GM21390 (cell line): ENCODE measurements around the gene DSCAM.
"Not testable (repeated sequence)": the region's sequence is repeated elsewhere in the genome, so short reads cannot be mapped to it uniquely, and the experiment has no call there.

ENCODE experiments used
- ATAC-seq: cut with Tn5 transposase; IDR thresholded peaks from one replicate; pipeline ENCODE4 v1.9.1; 2021; ENCODE audit not compliant: unreplicated experiment

Gene DSCAM

DNA sequence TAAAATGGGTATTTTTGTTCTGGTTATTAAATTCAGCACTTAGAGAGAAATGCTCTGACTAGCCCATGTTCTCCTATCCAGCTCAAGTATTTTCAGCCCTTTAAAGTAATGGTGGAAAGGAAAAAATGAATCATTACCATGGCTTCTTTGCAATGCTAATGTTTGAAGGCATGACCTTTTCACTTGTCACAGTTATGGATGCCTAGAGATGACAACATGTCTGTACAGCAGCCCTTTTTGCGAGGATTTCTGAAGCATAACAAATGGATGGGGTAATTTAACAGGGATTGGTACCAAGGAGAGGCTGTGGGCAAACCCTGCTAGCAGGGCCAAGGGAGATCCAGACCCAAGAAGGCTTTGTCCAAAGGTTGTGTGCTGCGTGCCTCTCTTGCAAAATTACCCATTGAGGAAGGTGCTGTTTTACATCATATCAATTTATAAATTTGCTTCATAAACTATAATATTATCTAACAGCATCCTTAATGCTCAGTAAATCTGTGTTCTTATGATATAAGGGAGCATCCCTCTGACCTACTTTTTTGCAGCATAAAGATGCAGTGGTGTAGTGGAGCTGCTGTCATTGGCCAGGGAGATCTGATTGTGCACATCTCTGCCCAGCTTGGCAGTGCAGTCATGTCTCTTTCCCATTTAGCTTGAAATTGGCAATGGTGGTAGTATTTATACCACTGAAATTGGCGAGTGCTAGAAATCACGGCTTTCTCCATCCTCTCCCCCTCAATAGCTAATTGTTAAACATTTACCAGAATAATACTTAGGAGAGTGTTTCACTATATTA is 652.6 kb downstream of the DSCAM start:
- ATAC-seq = no peak

DNA sequence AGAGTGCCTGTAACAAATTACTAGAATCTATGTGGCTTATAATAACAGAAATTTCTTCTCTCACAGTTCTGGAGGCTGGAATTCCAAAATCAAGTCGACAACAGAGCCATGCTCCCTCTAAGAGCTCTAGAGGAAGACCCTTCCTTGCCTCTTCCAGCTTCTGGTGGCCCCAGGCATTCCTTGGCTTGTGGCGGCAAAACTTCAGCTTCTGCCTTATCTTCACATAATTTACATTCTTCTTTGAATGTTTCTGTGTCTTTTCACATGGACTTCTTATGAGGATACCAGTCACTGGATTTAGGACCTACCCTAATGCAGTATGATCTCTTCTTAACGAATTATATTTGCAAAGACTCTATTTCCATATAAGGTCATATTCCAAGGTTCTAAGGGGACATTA is 655.3 kb downstream of the DSCAM start:
- no peak for ATAC-seq

DNA sequence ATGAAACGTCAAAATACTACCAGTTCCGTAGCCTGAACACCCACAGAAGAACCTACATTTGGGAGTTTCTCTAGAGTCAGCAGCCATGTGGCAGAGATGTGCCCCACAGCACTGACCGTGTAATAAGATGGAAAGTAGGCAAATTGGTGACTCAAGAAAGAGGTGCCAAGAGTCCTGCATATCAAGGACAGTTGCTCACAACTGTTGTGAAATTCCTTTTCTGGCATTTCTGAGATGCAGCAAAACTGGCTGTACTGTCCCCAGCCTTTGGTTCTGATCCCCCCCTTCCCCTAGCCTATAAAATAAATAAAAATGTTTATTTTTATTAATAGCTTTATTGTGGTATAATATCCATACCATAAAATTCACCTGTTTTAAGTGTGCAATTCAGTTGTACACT is 655.8 kb downstream of the DSCAM start:
- ATAC-seq = no peak

DNA sequence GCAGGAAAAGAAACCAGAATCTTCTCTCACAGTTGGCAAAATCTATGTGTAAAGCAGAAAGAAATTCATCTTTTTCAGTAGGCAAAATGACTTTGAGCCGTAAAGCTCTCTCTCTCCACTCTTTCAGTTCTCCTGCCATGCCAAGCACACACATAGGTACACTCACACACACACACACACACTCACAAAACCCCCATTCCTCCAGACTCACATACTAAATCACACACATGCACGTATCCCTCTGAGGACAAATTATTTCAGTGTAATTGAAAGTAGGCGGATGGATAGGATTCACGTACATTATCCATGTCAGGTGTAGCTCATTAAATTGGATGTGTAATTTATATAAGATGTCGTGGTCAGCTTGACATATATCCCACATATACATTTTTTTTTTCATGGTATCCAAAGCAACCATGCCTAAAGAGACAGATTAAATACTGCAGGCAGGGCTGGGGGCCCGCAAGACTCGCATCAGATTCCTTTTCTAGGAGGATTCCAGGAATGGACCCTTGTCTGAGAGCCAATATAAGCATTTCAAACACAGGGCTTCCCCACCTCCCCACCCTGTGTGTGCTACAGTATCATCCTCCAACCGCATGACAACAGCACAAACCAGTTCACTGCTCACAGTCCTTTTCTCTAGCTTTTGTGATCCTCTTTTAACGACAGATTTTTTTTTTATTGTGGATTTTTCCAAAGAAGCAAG is 658.9 kb downstream of the DSCAM start:
- ATAC-seq = no peak

DNA sequence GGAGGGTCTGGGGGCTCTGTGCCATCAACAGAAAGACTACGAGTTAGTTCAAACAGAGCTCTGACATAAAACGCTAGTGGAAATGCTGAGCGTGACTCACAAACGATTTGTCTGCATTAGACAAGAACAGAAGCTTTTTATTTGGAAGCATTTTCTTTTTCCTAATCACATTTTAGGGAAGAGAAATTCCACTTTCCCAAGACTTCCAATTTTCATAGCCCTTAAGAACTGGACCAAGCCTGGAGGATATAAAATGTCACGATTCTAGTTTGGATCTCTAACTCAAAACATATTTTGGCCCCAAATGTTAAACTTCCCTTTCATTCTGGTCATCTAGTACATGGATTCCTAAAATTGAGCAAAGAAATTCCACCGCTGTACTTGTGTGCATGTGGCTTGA is 659.7 kb downstream of the DSCAM start:
- no peak for ATAC-seq

DNA sequence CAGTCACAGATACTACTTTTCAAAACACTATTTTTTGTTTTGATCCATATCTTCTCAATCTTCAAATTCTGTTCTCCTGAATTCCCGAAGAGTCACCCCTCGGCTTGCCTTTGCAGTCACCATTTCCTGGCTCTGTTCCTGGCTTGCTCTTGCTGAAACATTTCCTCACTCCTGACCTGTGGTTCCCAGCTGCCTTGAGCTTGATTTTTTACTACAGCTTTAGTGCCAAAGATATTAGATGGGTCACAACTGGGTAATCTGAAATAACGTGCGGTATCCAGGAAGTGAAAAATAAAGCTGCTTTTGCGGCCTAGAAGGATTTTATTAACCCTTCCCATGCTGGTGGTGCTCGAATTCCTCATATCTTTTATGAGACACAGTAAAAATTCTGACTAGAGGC is 660.9 kb downstream of the DSCAM start:
- ATAC-seq = no peak

DNA sequence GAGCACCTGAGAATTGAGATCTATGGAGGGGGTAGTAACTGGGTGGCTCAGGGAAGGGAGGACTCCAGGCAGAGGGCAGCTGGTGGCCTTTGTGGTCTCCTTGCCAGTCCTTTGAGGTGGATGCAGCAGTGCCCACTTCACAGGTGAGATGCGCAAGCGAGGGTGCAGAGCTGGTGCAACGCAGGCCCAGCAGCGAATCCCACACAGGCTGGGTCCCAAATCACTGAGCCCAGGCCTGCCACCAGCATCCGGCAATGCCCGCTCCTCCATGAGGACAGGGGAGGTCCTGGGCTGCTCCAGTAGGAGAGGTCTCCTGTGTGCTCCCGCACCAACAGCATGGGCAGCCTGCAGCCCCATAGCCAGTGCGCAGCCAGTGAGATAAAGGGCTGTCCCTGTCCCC is 661.8 kb downstream of the DSCAM start:
- no peak for ATAC-seq

DNA sequence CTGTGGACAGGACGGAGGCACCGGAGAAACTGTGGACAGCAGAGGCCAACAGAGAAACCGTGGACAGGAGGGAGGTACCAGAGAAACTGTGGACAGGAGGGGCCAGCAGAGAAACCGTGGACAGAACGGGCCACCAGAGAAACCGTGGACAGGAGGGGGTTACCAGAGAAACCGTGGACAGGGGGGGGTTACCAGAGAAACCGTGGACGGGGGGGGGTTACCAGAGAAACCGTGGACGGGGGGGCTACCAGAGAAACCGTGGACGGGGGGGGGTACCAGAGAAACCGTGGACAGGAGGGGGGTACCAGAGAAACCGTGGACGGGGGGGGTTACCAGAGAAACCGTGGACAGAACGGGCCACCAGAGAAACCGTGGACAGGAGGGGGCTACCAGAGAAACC is 664.5 kb downstream of the DSCAM start:
- ATAC-seq = not testable (repeated sequence)

DNA sequence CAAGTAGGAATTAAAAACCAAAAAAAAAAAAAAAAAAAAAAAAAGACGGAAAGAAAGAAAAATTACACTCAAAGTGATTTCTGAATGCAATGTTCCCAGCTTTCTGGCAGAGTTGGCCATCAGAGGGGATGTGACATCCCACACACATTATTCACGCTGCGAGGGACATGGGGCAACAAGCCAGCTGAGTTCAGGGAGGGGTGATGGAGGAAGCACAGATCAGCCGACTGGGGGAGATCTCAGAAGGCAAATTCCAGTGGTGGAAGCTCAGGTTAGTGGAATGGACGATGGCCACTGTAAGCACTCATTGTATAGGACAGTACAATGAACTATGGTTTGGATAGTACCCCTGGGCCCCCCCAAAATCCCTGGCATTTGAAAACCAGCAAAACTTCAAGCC is 667.8 kb downstream of the DSCAM start:
- no peak for ATAC-seq

DNA sequence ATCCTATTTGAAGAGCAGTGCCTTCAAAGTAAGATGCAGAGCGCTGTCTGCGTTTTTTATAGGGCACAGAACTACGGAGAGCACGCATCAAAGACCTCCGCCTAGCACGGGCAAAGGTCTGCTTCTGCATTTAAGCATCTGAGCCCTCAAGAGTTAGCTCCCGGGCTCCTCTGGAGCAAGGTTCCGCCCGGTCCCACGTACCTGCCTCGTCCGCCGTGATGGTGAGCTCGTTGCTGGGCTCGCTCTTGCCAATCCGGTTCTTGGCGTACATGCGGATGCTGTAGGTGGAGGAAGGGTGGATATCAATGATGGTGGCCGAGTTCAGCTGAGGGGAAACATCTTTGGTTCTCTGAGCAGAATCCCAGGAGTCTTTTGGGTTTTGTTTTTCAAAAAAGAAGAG is 668.2 kb downstream of the DSCAM start:
- no peak for ATAC-seq

DNA sequence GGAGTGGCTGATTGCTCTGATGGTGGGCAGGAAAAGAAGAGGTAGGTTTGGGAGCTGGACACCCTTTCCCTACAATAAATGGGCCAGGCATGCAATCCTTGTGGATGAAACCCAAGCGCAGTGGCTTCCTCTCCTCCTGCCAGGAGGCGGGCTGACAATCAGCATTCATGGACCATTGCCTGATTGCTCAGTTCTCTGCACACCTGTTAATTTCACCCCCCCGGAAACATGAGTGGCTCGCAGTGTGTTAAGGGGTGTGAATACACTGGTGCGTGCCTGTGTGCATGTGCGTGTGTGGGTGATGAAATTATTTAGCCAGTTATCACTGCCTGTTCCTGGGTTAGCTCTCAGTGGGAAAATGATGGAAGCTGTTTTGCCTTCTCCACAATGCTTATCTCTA is 669.0 kb downstream of the DSCAM start:
- ATAC-seq = no peak

DNA sequence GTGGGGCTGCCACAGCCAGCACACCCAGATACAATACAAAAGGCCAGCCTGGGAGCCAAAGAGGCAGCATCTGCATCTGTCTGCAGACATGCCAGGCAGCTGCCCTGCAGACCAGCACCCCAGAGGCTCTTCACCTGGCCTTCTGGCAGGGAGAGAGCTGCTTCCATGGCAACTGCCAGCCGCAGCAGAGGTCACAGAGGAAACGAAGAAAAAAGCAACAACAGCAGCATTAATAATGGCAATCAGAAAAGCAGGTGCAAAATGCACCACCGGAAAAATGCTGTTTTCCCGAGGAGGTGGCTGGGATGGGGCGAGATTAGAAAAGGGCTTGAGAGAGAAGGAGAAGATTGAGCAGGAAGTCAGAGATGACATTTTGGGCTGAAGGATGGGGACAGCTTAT is 670.2 kb downstream of the DSCAM start:
- no peak for ATAC-seq

DNA sequence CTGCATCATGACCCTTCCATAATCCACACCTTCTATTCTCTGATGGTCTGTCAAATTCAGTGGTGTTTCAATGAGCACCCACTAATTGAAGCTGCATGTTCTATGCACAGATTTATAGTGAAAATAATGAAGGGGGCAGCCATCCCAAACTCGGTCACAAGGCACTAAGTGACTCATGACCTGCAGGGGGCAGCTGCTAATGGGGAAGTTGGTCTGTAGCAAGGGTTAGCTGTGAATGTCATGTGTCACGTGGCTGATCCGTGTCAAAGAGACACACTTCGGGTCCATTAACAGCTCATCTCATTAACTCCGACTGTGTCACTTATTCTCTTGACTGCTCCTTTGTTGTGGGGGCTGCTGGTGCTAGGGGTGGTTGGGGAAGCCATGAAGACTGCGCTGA is 673.1 kb downstream of the DSCAM start:
- ATAC-seq = no peak

DNA sequence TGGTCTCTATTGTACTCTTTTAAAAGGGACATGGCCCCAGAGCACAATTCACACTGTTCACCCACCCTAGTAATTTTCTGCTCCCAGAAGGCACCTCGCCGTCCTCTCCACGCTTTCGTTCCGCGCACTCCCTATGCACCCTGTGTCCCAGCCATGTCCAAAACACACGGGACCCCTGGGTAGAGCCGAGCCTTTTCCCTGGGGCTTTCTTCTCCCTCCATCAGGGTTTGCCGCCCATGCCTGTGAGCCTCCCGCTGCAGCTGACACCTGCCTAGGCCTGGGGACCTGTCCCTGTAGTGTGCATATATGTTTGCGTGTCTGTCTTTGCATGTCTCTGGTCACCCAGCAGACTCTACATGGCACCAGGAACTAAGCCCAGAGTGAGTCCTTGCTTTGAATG is 677.0 kb downstream of the DSCAM start:
- no peak for ATAC-seq

DNA sequence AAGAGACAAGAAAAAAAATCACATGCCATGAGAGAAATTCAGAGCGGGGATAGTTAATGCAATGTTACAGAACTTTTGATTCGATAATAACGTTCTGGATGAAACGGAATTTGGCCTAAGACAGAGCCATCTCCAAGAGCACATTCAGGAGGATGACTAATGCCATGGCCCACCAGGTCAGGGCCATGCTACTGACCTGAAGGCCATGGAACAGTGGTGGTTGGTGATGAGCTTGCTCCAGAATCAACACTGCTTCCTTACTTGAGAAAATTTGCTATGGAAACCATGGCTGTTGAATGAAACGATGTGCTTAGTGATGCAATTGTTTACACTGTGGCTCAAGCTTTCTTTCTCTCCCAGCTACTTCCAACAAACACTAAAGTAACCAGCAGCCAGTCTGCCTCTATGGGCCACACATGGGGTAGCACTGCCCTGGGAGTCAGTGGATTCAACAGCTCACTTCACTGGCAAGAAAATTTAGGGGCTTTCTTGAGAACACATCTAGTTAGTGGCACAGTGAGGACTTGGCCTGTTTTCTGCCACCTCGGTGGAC is 680.6 kb downstream of the DSCAM start:
- no peak for ATAC-seq

DNA sequence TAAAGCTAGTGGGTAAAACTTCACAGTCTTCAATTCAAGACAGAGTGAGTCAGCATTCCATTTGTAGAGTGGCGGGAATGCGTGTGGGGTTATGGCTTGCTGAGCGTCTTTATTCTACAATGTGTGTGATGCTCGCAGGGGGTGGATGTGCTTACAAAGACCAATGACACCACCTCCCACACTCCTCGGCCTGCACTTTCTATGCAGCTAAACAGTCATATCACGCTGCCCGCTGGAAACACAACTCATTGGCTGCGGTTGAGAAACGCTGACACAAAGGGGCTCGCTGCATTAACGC is 681.2 kb downstream of the DSCAM start:
- no peak for ATAC-seq

DNA sequence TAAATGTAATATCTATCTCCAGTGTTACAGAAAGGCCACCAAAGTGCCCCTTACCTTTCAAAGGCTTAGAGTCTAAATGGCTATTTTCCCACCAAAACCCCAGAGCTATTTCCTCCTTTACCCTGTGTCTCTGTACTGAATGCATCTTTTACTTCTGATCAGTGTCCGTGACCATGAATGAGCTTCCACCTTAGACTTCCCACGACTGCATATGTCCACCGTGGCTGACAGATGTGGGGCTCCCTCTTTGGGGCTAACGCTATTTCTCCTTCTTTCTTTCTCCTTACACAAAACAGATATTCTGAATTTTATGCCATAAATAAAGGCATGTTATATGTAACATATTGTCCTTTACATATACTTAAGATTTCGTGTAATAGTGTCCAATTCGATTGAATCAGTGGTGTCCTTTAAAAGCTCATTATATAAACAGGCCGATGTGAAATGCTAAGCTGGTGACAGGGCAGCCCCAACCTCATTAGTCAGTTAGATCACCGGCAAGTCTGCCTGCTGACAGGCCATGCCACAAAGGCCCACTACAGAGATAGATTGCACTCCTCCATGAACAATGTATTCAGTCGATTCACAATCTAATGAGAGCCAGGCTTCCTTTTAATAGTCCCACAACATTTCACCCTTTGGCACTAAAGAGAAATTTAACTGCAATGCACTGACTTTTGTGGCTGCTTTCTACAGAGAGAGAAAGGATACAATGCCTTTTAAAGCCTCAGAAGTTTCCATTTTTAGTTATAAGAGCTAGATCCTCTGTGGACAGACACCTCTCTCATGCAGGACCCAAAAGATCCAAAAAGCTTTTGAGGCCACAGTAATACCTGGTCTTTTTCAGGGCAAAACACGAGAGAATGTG is 681.8 kb downstream of the DSCAM start:
- ATAC-seq = no peak

DNA sequence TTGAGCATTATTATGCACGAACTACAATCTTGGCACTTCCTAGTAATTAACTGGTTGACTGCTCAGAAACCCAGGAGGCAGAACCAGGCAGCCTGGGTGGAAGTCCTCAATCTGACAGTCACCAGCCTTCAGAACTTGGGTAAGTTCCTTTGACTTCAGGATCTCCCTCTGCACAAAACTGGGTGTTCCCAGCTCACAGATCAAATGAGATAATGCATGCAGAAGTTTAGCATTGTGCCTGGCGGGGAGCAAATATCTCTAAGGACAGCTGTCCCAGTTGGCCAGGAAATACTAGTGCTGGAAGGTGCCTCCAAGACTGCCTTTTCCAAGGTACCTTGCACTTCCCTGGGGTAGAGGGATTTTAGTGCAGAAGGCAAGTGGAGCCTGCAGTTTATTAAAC is 684.9 kb downstream of the DSCAM start:
- no peak for ATAC-seq

DNA sequence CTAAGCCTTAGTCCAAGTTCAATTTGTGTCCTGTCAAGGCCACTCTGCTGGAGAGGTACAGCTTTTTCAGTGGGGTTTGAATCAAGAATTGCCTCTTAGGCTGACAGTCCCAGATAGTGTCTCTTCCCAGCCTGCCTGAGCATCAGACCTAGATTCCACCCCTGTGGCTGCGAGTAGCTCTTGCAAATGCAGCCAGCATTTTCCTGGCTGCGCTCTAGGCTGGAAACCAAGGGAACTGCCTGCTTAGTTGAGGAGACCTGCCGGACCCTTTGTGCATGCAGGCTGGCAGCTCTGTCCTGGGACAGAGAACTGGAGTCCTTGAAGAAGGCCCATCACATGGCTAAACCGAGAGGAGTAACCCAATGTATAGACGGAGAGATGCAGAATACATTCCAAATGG is 686.0 kb downstream of the DSCAM start:
- ATAC-seq = no peak

DNA sequence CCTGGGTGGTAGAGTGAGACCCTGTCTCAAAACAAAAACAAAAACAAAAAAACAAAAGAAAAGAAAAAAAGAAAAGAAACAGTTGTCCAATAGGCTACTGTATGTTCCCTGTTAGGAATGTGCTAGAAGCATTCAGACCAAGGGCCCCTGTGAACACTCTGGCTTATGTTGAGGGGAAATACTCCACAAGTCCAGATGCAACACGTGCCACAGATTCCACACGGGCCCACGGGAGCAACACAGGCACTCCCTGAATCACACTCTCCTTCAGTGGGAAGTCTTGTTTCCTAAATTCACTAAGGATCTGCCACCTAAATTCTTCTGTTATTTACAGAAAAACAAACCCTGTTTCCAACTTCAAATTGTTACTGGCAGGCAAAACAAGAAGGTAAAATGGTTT is 688.6 kb downstream of the DSCAM start:
- ATAC-seq = no peak

DNA sequence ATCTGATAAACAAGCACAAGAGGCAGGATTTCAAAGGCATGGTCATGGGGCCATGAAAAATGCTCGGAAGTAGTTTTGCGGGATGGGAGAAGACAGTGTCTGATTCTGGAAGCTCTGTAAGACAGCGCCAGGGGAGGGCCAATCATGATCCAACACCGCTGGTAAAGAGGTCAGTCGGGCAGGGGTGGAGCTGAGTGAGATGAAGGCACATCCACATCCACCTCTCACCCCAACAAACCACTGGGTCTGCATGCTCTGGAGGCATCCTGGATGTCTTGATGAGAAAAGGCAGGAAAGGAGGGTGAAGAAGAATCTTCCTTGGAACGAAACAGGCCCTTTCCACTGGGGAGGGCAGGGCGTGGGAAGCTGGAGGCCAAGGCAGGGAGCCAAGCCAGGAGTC is 691.4 kb downstream of the DSCAM start:
- ATAC-seq = no peak

DNA sequence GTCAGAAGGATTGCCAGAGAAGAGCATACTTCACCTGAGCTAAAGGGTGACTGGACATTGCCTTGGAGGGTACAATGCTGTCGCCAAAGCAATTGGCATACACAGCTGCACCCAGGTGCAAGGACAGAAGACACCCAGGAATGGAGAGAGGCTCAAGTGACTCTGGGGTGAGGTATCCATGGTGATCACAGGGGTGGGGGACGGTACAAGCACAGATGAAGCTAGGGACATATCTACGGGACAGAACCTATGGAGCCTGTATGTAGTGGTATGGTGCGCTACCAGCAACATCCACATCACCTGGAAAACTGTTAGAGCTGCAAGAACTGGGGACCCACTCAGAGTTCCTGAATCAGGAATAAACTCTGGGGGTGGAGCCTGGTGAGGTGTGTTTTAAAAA is 693.6 kb downstream of the DSCAM start:
- no peak for ATAC-seq
